HCT116 (cell line): ENCODE data around the gene EFNB1. TPM values are rescaled to one million over a fixed set of nuclear protein-coding genes. Genes with fewer than 3 reads are reported as not detected.

Experiments
- ATAC-seq: fragments of 200-7000 bp; cut with Tn5 transposase; 2 replicates; pipeline ENCODE4 v1.9.1; 2020; ENCODE audit warnings: mild to moderate bottlenecking, moderate library complexity
- BruUV-seq: library from RNA; stranded (reverse); fragments of 400-500 nt; replicated peaks from 2 replicates; lab custom pipeline; 2021; lab: Mats Ljungman, UMichigan
- CTCF ChIA-PET: fragments of 300-600 bp; sonication (Branson Sonifier 250); formaldehyde crosslinking; loops from one replicate; lab custom pipeline; 2021; ENCODE audit warnings: antibody characterized with exemption; lab: Charles Lee
- POLR2A ChIA-PET: fragments of 300-600, 350-600 bp; sonication (Branson Sonifier 250); formaldehyde crosslinking; loops from one replicate; lab custom pipeline; 2021; ENCODE audit warnings: antibody characterized with exemption; lab: Charles Lee
- RAD21 ChIA-PET, 2 experiments: fragments of 300-600 bp; sonication (Branson Sonifier 250); formaldehyde crosslinking; loops; one replicate each; lab custom pipeline; 2023; ENCODE audit warnings: low total read pairs in 2 of 2; ENCODE audit not compliant: uncharacterized antibody in 2 of 2, unreplicated experiment in 2 of 2, low non-redundant PET in 1 of 2; lab: Charles Lee
- DNase-seq: peaks from one replicate; pipeline ENCODE4 v3.0.0-alpha.2; 2010; ENCODE audit warnings: low read depth, low spot score
- H2AFZ ChIP-seq: fragments of 200-600 bp; shearing (Covaris generic), sonication (generic); 2 replicates; pipeline ENCODE4 v1.6.1; 2017; ENCODE audit warnings: low read depth, mixed run types, mixed read lengths, antibody characterized with exemption, low read length; ENCODE audit not compliant: poor library complexity, severe bottlenecking
- H3K27ac ChIP-seq: 2 replicates; pipeline ENCODE4 v1.5.1; 2012; ENCODE audit warnings: low read depth, low read length
- H3K27me3 ChIP-seq: fragments of 200-600 bp; sonication (generic); 2 replicates; pipeline ENCODE4 v1.6.1; 2016; ENCODE audit warnings: mixed run types, low read length, mixed read lengths; ENCODE audit not compliant: insufficient read depth
- H3K36me3 ChIP-seq, 2 experiments: fragments of 200-500 bp in 1 of 2; fragments of 200-600 bp in 1 of 2; sonication (Bioruptor generic) in 1 of 2; sonication (generic) in 1 of 2; 2 replicates each; pipeline versions ENCODE4 v1.5.1 to v1.6.1; 2014 to 2016; ENCODE audit warnings: low read length in 2 of 2, inconsistent platforms in 1 of 2, mixed read lengths in 1 of 2, mixed run types in 1 of 2; ENCODE audit not compliant: insufficient read depth in 2 of 2, control insufficient read depth in 1 of 2
- H3K4me1 ChIP-seq, 2 experiments: fragments of 200-600 bp in 1 of 2; sonication (generic) in 1 of 2; 2 replicates each; pipeline versions ENCODE4 v1.5.1 to v1.6.1; 2012 to 2017; ENCODE audit warnings: low read length in 2 of 2, inconsistent platforms in 1 of 2, mild to moderate bottlenecking in 1 of 2, mixed read lengths in 1 of 2, mixed run types in 1 of 2, moderate library complexity in 1 of 2; ENCODE audit not compliant: insufficient read depth in 2 of 2, control insufficient read depth in 1 of 2
- H3K4me2 ChIP-seq: fragments of 200-600 bp; sonication (generic); 2 replicates; pipeline ENCODE4 v1.6.1; 2017; ENCODE audit warnings: mixed run types, low read length, mixed read lengths
- H3K4me3 ChIP-seq, 2 experiments: fragments of 200-600 bp in 1 of 2; sonication (generic) in 1 of 2; replicated peaks in 1 of 2; 2 replicates each; pipeline ENCODE4 v1.5.1; 2011 to 2016; ENCODE audit warnings: low read length in 2 of 2, control low read depth in 1 of 2, low read depth in 1 of 2, mild to moderate bottlenecking in 1 of 2, mixed read lengths in 1 of 2, mixed run types in 1 of 2
- H3K79me2 ChIP-seq: fragments of 200-600 bp; sonication (generic); 2 replicates; pipeline ENCODE4 v1.6.1; 2017; ENCODE audit warnings: mild to moderate bottlenecking, mixed run types, low read length, moderate library complexity, mixed read lengths; ENCODE audit not compliant: insufficient read depth
- H3K9ac ChIP-seq: fragments of 200-600 bp; sonication (generic); 2 replicates; pipeline ENCODE4 v1.6.1; 2016; ENCODE audit warnings: low read length, mixed read lengths
- H3K9me2 ChIP-seq: fragments of 200-600 bp; sonication (generic), shearing (Covaris generic); 2 replicates; pipeline ENCODE4 v1.6.1; 2017; ENCODE audit warnings: mixed run types, mild to moderate bottlenecking, moderate library complexity; ENCODE audit not compliant: insufficient read depth
- H3K9me3 ChIP-seq, 2 experiments: fragments of 200-500 bp in 1 of 2; fragments of 200-600 bp in 1 of 2; sonication (Bioruptor generic) in 1 of 2; sonication (generic) in 1 of 2; 2 replicates each; pipeline ENCODE4 v1.6.1; 2014 to 2017; ENCODE audit warnings: low read length in 2 of 2, mixed read lengths in 2 of 2, inconsistent platforms in 1 of 2, low read depth in 1 of 2, mild to moderate bottlenecking in 1 of 2, mixed run types in 1 of 2, moderate library complexity in 1 of 2; ENCODE audit not compliant: control insufficient read depth in 1 of 2, insufficient read depth in 1 of 2
- H4K20me1 ChIP-seq: fragments of 200-600 bp; sonication (generic), shearing (Covaris generic); 2 replicates; pipeline ENCODE4 v1.6.1; 2017; ENCODE audit warnings: mixed run types, mild to moderate bottlenecking, moderate library complexity; ENCODE audit not compliant: insufficient read depth
- EGR1 ChIP-seq: IDR thresholded peaks from 2 replicates; pipeline ENCODE4 v1.6.1; 2012; ENCODE audit warnings: low read depth
- ELF1 ChIP-seq: IDR thresholded peaks from 2 replicates; pipeline ENCODE4 v1.6.1; 2012; ENCODE audit warnings: low read depth, borderline replicate concordance
- EZH2 ChIP-seq: fragments of 200-600 bp; sonication (generic); IDR thresholded peaks from 2 replicates; pipeline ENCODE4 v1.6.1; 2017; ENCODE audit warnings: antibody characterized with exemption, mixed run types
- FOSL1 ChIP-seq: IDR thresholded peaks from 2 replicates; pipeline ENCODE4 v1.6.1; 2012; ENCODE audit warnings: low read depth
- POLR2A ChIP-seq: IDR thresholded peaks from 2 replicates; pipeline ENCODE4 v1.7.0; 2011; ENCODE audit warnings: borderline replicate concordance; ENCODE audit not compliant: insufficient read depth, insufficient read length; ENCODE audit errors: extremely low read depth
- RAD21 ChIP-seq: IDR thresholded peaks from 2 replicates; pipeline ENCODE4 v1.6.1; 2012; ENCODE audit warnings: low read depth, mild to moderate bottlenecking
- SIN3A ChIP-seq: IDR thresholded peaks from 2 replicates; pipeline ENCODE4 v1.6.1; 2012; ENCODE audit warnings: low read depth
- SP1 ChIP-seq: IDR thresholded peaks from 2 replicates; pipeline ENCODE4 v1.6.1; 2012; ENCODE audit warnings: low read depth
- ZFX ChIP-seq: fragments of 450-650 bp; IDR thresholded peaks from 2 replicates; pipeline ENCODE4 v1.6.1; 2017
- ZNF274 ChIP-seq: fragments of 200-500 bp; sonication (Bioruptor generic); IDR thresholded peaks from 2 replicates; pipeline ENCODE4 v1.6.1; 2014; ENCODE audit warnings: mild to moderate bottlenecking, low read depth, low read length, inconsistent platforms
- intact Hi-C: fragments of 100-400 bp; cut with micrococcal nuclease; formaldehyde crosslinking; loops from 2 replicates; pipeline ENCODE4 v1.10.0; 2022
- total RNA-seq: library from RNA; stranded (reverse); gene quantifications from one replicate; pipeline ENCODE4 v1.2.1, GENCODE V29; 2021; ENCODE audit not compliant: unreplicated experiment
- TF ChIP-seq, protein P1 (sequence below): IDR thresholded peaks from 2 replicates; pipeline ENCODE4 v1.6.1; 2012; ENCODE audit warnings: low read depth
- TF ChIP-seq, protein P2 (sequence below): IDR thresholded peaks from 2 replicates; pipeline ENCODE4 v1.6.1; 2012
- TF ChIP-seq, protein P3 (sequence below): IDR thresholded peaks from 2 replicates; pipeline ENCODE4 v1.6.1; 2011; ENCODE audit warnings: mild to moderate bottlenecking, low read length, moderate library complexity; ENCODE audit not compliant: insufficient replicate concordance; ENCODE audit errors: extremely low read depth

EFNB1 gene
- total RNA-seq, 1 experiment from 2014 or later, result 14.7 TPM

DNA sequence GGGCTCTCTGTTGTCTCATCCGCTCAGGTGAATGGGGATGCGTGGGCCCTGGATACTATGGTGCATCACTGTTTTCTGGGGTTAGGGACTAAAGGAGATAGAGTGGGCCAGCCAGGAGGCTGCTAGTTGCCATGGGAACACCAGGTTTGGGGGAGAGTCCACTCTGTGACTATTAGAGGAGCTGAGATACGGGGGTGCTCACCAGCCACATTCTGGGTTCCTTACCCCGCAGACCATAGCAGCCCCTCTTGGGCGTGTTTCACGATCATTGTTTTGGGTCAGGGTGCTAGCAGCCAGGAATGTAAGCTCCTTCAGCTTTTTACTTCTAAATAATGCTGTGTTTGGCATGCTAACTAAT is 4.6 kb downstream of the EFNB1 start:
- CTCF ChIA-PET, result no interaction called here
- DNase-seq (no peak), ATAC-seq (no peak)
- H3K9me2 ChIP-seq, result no peaks in the 10 kb centered on the region
- no peaks in the 10 kb centered on the region for H3K9me3 ChIP-seq
- H2AFZ ChIP-seq, result no peak overlapping the region
- H3K4me1 ChIP-seq, result peaks cover 0 to 1% of the 10 kb centered on the region in 2 experiments; a peak in 1 of 4 replicates
- RAD21 ChIA-PET, result no interaction called here
- TF ChIP-seq EZH2, result no peak
- no peak for TF ChIP-seq SP1
- TF ChIP-seq RAD21, result no peak
- TF ChIP-seq FOSL1, result no peak
- TF ChIP-seq ZFX, result no peak
- TF ChIP-seq, protein P1, sequence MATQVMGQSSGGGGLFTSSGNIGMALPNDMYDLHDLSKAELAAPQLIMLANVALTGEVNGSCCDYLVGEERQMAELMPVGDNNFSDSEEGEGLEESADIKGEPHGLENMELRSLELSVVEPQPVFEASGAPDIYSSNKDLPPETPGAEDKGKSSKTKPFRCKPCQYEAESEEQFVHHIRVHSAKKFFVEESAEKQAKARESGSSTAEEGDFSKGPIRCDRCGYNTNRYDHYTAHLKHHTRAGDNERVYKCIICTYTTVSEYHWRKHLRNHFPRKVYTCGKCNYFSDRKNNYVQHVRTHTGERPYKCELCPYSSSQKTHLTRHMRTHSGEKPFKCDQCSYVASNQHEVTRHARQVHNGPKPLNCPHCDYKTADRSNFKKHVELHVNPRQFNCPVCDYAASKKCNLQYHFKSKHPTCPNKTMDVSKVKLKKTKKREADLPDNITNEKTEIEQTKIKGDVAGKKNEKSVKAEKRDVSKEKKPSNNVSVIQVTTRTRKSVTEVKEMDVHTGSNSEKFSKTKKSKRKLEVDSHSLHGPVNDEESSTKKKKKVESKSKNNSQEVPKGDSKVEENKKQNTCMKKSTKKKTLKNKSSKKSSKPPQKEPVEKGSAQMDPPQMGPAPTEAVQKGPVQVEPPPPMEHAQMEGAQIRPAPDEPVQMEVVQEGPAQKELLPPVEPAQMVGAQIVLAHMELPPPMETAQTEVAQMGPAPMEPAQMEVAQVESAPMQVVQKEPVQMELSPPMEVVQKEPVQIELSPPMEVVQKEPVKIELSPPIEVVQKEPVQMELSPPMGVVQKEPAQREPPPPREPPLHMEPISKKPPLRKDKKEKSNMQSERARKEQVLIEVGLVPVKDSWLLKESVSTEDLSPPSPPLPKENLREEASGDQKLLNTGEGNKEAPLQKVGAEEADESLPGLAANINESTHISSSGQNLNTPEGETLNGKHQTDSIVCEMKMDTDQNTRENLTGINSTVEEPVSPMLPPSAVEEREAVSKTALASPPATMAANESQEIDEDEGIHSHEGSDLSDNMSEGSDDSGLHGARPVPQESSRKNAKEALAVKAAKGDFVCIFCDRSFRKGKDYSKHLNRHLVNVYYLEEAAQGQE, result no peak
- TF ChIP-seq ZNF274, result no peak
- no peak for TF ChIP-seq SIN3A
- TF ChIP-seq POLR2A, result no peak
- TF ChIP-seq, protein P2, sequence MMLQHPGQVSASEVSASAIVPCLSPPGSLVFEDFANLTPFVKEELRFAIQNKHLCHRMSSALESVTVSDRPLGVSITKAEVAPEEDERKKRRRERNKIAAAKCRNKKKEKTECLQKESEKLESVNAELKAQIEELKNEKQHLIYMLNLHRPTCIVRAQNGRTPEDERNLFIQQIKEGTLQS, result no peak
- TF ChIP-seq EGR1, result no peak
- TF ChIP-seq, protein P3, sequence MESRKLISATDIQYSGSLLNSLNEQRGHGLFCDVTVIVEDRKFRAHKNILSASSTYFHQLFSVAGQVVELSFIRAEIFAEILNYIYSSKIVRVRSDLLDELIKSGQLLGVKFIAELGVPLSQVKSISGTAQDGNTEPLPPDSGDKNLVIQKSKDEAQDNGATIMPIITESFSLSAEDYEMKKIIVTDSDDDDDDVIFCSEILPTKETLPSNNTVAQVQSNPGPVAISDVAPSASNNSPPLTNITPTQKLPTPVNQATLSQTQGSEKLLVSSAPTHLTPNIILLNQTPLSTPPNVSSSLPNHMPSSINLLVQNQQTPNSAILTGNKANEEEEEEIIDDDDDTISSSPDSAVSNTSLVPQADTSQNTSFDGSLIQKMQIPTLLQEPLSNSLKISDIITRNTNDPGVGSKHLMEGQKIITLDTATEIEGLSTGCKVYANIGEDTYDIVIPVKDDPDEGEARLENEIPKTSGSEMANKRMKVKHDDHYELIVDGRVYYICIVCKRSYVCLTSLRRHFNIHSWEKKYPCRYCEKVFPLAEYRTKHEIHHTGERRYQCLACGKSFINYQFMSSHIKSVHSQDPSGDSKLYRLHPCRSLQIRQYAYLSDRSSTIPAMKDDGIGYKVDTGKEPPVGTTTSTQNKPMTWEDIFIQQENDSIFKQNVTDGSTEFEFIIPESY, result no peak
- no peak for TF ChIP-seq ELF1
- H3K27ac ChIP-seq, result no peak overlapping the region
- no peaks in the 10 kb centered on the region for H3K36me3 ChIP-seq
- POLR2A ChIA-PET, result no interaction called here
- no peak overlapping the region for H3K4me2 ChIP-seq
- H4K20me1 ChIP-seq, result no peaks in the 10 kb centered on the region
- no peak overlapping the region for H3K9ac ChIP-seq
- H3K27me3 ChIP-seq, result no peaks in the 10 kb centered on the region
- BruUV-seq, result no TSS peak
- peaks cover 27% of the 10 kb centered on the region; the same call in 1 of the 2 replicates for H3K79me2 ChIP-seq
- H3K4me3 ChIP-seq, result no peak overlapping the region
- intact Hi-C loops, result no loop called here
